ENCODE results near the gene LYPD6. TPM values are rescaled to one million over a fixed set of nuclear protein-coding genes. Genes with fewer than 3 reads are reported as not detected.

LYPD6 gene
- total and polyA plus RNA-seq, 2 donors (not counting 1 experiment from before 2014, with no cell fraction given): not detected

DNA sequence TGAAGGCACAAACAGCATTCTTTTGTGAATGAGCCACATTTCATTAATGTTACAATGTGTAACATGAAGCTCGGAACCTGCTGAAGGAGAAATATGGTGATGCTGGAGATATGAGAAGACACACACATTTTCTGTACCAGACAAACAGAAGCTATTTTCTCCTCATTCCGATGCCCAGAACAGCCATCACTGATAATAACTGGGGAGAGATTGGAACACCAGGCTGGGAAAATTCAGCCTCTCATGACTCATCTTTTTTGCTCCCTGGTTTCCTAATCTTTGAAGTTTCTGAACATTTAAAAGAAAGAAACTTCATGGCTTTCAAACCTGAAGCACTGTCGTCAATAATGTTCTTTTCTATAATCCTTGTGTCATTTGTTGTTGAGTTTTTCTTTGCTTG, 110.9 kb downstream of the LYPD6 start:
- H3K4me1 Mint-ChIP-seq: peaks cover 4% of the 10 kb centered on the region
- H4K20me1 ChIP-seq (ENCODE audit: control insufficient read depth, insufficient read depth, low read length, poor library complexity, severe bottlenecking): no peaks in the 10 kb centered on the region
- no peak overlapping the region for H2AFZ ChIP-seq (ENCODE audit: insufficient read depth, low read depth, low read length, poor library complexity, severe bottlenecking)
- CTCF ChIA-PET: no interaction called here
- no peaks in the 10 kb centered on the region for H3K9me3 Mint-ChIP-seq (ENCODE audit: insufficient read depth)
- H3K27me3 ChIP-seq (replicated peaks in 1 of 4; ENCODE audit: control extremely low read depth in 1 of 4, control insufficient read depth in 3 of 4, insufficient read depth in 4 of 4, low read length in 3 of 4): no peaks in the 10 kb centered on the region
- no peak for ATAC-seq (ENCODE audit: low read depth)
- H3K27ac Mint-ChIP-seq: no peak overlapping the region
- intact Hi-C loops (cut with micrococcal nuclease): no loop called here
- no peak overlapping the region for H3K9ac ChIP-seq (ENCODE audit: low read length)
- H3K27me3 Mint-ChIP-seq: no peaks in the 10 kb centered on the region
- H3K79me2 ChIP-seq (ENCODE audit: control insufficient read depth, insufficient read depth, low read length): no peaks in the 10 kb centered on the region
- H3K4me3 Mint-ChIP-seq: no peak overlapping the region
- H3K4me3 ChIP-seq (ENCODE audit: control extremely low read depth in 1 of 5, extremely low read depth in 1 of 5, insufficient read depth in 1 of 5, low read depth in 2 of 5, low read length in 4 of 5): no peak overlapping the region
- H3K9me3 ChIP-seq (ENCODE audit: control extremely low read depth in 1 of 3, control insufficient read depth in 2 of 3, insufficient read depth in 1 of 3, low read length in 2 of 3): no peaks in the 10 kb centered on the region
- no peaks in the 10 kb centered on the region for H3K4me1 ChIP-seq (ENCODE audit: control insufficient read depth in 2 of 2, insufficient read depth in 2 of 2, low read length in 2 of 2)
- DNase-seq: no peak
- H3K4me2 ChIP-seq (replicated peaks; ENCODE audit: low read depth, low read length, poor library complexity, severe bottlenecking): no peak overlapping the region
- WGBS (ENCODE audit: insufficient coverage): no CpG with 5 or more reads among the region's 3 CpGs
- H3K27ac ChIP-seq (ENCODE audit: low read length in 2 of 2): no peak overlapping the region
- POLR2A ChIA-PET: no interaction called here
- H3K36me3 ChIP-seq (replicated peaks in 1 of 2; ENCODE audit: control extremely low read depth in 1 of 2, control insufficient read depth in 1 of 2, extremely low read depth in 1 of 2, insufficient read depth in 2 of 2, low read length in 1 of 2): no peaks in the 10 kb centered on the region
- no peak for TF ChIP-seq EZH2 (IDR thresholded peaks at IDR 0.05; ENCODE audit: borderline replicate concordance, insufficient read depth, low read depth, low read length, poor library complexity, severe bottlenecking)
- TF ChIP-seq, protein P1, sequence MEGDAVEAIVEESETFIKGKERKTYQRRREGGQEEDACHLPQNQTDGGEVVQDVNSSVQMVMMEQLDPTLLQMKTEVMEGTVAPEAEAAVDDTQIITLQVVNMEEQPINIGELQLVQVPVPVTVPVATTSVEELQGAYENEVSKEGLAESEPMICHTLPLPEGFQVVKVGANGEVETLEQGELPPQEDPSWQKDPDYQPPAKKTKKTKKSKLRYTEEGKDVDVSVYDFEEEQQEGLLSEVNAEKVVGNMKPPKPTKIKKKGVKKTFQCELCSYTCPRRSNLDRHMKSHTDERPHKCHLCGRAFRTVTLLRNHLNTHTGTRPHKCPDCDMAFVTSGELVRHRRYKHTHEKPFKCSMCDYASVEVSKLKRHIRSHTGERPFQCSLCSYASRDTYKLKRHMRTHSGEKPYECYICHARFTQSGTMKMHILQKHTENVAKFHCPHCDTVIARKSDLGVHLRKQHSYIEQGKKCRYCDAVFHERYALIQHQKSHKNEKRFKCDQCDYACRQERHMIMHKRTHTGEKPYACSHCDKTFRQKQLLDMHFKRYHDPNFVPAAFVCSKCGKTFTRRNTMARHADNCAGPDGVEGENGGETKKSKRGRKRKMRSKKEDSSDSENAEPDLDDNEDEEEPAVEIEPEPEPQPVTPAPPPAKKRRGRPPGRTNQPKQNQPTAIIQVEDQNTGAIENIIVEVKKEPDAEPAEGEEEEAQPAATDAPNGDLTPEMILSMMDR (IDR thresholded peaks at IDR 0.05): no peak

DNA sequence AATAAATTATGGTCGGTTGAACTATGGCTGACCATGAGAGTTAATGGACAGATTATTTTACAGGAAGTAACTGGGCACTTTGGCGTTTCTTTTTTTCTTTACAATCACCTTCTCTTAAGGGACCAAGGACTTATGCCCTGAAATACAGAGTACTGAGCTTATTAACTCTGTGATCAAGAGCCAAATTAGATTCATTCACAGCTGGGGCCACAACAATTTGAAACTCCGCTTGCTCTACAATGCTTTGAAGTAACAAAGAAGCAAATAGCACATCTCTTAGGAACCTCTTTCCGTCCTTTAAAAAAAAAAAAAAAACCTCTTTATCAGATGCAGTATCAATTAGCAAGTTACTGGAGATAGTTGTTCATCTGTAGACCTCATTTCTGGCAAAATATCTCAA, 112.0 kb downstream of the LYPD6 start:
- intact Hi-C loops (cut with micrococcal nuclease): no loop called here
- Mint-ChIP-seq H3K4me3 (no peak overlapping the region), H3K9me3 (ENCODE audit: insufficient read depth) (no peaks in the 10 kb centered on the region), H3K27me3 (no peaks in the 10 kb centered on the region), H3K4me1 (peaks cover 4% of the 10 kb centered on the region), H3K27ac (no peak overlapping the region)
- Histone ChIP-seq H3K4me2 (replicated peaks; ENCODE audit: low read depth, low read length, poor library complexity, severe bottlenecking) (no peak overlapping the region), H4K20me1 (ENCODE audit: control insufficient read depth, insufficient read depth, low read length, poor library complexity, severe bottlenecking) (no peaks in the 10 kb centered on the region), H2AFZ (ENCODE audit: insufficient read depth, low read depth, low read length, poor library complexity, severe bottlenecking) (no peak overlapping the region), H3K4me1 (ENCODE audit: control insufficient read depth in 2 of 2, insufficient read depth in 2 of 2, low read length in 2 of 2) (no peaks in the 10 kb centered on the region), H3K4me3 (ENCODE audit: control extremely low read depth in 1 of 5, extremely low read depth in 1 of 5, insufficient read depth in 1 of 5, low read depth in 2 of 5, low read length in 4 of 5) (no peak overlapping the region), H3K36me3 (replicated peaks in 1 of 2; ENCODE audit: control extremely low read depth in 1 of 2, control insufficient read depth in 1 of 2, extremely low read depth in 1 of 2, insufficient read depth in 2 of 2, low read length in 1 of 2) (no peaks in the 10 kb centered on the region), H3K9ac (ENCODE audit: low read length) (no peak overlapping the region), H3K79me2 (ENCODE audit: control insufficient read depth, insufficient read depth, low read length) (no peaks in the 10 kb centered on the region), H3K27ac (ENCODE audit: low read length in 2 of 2) (no peak overlapping the region), H3K9me3 (ENCODE audit: control extremely low read depth in 1 of 3, control insufficient read depth in 2 of 3, insufficient read depth in 1 of 3, low read length in 2 of 3) (no peaks in the 10 kb centered on the region), H3K27me3 (replicated peaks in 1 of 4; ENCODE audit: control extremely low read depth in 1 of 4, control insufficient read depth in 3 of 4, insufficient read depth in 4 of 4, low read length in 3 of 4) (no peaks in the 10 kb centered on the region)
- DNase-seq (no peak), ATAC-seq (ENCODE audit: low read depth) (no peak)
- ChIA-PET CTCF (no interaction called here), POLR2A (no interaction called here)
- 100% methylated on average over 1 of the region's 4 CpGs for WGBS (ENCODE audit: insufficient coverage)
- TF ChIP-seq, protein P1 (IDR thresholded peaks at IDR 0.05): no peak
- TF ChIP-seq EZH2 (IDR thresholded peaks at IDR 0.05; ENCODE audit: borderline replicate concordance, insufficient read depth, low read depth, low read length, poor library complexity, severe bottlenecking): no peak
